ENCODE measurements around the gene XRCC3.
"Not testable (repeated sequence)": the region's sequence is repeated elsewhere in the genome, so short reads cannot be mapped to it uniquely, and the experiment has no call there.

Gene XRCC3

GRCh38 chr14:103705118-103705503, 10.1 kb downstream of the XRCC3 start:
- no peak for DNase-seq

DNA sequence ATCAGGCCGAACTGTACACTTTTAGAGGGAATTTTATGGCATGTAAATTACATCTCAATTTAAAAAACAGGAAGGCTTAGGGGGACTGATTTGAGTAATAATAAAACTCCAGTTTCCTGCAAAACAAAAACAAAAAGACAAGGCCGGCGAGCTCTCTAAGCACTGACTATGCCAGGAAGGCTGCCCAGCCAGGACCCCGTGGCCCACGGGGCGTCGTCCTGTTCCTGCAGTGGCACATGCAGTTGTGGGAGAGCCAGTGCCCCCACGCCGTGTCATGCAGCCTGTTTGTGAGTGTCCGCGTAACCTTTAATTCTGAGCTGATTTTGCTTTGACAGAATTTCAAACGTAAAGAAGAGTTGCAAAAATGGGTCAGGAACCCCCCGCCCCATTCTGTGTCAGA, 10.5 kb downstream of the XRCC3 start:
- DNase-seq: no peak

DNA sequence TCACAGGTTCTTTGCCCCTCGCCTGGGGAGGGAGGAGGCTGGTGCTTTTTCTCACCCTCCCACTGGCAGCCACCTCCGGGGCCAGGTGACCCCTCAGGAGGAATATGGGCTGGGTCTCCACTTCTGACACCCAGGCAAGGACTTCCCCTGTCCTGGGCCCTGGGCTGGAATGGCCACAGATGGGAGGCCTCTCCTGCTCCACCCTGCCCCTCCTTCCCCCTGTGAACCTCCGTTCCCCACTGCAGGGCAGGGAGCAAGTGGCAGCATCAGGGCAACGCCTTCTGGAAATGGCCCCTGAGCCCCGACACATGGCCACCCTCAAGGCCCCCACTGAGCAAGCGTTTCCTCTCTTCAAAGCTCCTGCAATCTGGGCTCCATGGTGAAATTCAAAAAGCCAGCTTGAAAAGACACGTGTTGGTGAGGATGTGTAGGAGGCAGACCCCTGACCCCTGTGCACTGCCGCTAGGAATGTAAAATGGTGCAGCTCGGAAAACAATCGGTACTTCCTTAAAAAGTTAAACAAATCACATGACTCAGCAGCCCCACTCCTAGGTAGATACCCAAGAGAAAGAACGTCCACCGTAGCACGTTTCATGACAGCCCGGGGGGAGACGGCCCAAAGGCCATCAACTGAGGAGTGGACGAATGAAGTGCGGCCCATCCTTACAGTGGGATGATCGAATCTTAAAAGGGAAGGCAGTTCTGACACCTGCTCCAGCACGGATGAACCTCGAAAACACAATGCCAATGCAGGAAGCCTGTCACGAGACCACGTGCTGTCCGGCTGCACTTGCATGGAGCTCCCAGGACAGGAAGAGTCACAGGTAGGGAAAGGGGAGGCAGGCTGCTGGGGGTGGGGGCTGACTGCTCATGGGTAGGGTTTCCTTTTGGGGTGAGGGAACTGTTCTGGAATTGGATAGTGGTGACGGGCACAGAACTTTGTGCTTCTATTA, 11.5 kb downstream of the XRCC3 start:
- no peak for DNase-seq

- DNase-seq: no peak
Measured at GRCh38 chr14:103702497-103703432, 12.5 kb downstream of the XRCC3 start.

DNA sequence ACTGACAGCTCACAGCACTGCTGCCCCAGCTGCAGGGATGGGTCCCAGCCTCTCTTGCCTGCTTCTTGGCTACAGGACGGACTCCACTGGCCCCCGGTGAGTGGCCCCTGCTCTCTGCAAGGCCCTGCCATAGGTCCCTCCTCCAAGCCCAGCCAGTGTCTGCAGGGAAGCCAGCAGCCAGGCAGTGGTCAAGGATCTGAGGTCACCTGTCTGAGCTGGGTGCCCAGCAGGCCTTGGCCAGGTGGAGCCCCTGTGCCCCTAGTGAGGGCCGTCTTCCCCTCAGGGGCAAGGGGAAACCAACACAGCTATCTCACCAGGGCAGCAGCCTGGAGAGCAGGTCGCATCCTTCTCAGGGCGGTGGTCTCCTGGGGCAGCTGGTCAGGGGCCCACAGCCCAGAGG, 13.2 kb downstream of the XRCC3 start:
- DNase-seq: no peak

DNA sequence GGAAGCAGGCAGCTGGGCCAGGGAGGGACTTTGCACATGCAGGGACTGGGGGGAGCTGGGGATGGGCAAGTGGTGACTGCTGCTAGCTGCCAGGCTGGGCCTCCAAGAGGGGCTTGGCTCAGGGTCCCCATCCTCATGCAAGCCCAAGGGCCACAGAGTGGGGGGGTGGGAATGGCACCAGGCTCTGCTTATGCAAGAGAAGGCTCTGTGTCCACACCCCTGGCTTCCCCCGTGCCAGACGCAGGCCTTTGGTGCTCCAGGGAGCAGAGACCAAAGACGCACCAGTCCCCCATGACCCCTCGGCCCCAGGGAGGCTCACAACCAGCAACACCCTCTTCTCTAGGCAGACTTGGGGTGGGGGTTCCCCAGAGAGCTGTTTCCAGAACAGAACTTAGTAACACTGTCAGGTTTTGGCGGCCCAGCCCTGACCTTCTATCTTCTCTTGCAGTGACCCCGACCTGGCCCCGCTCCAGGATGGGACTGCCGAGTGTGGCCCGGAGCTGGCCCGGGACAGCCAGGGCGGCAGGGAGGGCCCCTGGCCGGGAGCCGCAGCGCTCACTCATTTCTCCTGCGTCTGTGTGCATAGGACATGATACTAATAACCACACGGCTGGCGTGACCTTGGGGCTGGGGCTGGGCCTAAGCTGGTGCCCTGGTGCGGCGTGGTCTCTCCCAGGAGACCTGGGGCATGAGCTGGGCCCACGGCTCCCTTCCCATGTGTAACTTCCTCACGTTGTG, 14.3 kb downstream of the XRCC3 start:
- DNase-seq: no peak

- no peak for DNase-seq
Measured at GRCh38 chr14:103699901-103700752, 15.1 kb downstream of the XRCC3 start.

DNA sequence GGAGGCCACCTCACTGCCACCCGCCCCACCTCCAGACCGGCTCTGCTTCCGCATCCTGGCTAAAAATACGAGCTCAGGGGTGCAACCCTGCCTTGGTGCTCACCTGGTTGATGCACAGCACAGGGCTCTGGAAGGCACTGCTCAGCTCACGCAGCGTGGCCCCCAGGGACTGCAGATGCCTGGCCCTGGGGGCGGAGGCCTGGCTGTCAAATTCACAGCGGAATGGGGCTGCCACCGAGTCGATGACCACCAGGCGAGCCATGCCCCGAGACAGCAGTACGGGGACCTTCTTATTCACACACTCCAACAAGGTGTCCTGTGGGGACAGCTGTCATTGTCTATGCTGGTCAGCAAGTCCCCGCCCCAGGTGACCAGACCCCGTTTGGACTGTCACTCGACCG, 16.0 kb downstream of the XRCC3 start:
- no peak for DNase-seq

- DNase-seq: no peak
Measured at GRCh38 chr14:103698380-103699260, 16.6 kb downstream of the XRCC3 start.

GRCh38 chr14:103697603-103698379, 17.5 kb downstream of the XRCC3 start:
- no peak for DNase-seq

GRCh38 chr14:103697206-103697602, 18.0 kb downstream of the XRCC3 start:
- DNase-seq: no peak

- DNase-seq: no peak
Measured at GRCh38 chr14:103696466-103697071, 18.7 kb downstream of the XRCC3 start.

DNA sequence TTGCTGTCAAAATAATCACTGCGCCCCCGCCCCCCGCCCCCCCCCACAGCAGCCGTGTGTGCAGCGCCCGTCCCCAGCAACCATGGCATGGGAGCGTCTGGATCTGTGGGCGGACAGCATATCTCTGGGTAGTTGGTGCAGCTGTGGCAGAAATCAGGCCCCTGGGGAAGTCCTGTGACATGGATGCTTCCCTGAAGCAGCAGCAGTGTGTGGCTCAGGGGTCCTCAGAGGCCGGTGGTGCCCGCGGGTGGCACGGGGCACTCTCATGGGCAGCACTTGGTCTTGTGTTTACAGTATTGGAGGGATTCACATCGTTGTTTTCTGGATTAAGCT, 19.2 kb downstream of the XRCC3 start:
- no peak for DNase-seq

DNA sequence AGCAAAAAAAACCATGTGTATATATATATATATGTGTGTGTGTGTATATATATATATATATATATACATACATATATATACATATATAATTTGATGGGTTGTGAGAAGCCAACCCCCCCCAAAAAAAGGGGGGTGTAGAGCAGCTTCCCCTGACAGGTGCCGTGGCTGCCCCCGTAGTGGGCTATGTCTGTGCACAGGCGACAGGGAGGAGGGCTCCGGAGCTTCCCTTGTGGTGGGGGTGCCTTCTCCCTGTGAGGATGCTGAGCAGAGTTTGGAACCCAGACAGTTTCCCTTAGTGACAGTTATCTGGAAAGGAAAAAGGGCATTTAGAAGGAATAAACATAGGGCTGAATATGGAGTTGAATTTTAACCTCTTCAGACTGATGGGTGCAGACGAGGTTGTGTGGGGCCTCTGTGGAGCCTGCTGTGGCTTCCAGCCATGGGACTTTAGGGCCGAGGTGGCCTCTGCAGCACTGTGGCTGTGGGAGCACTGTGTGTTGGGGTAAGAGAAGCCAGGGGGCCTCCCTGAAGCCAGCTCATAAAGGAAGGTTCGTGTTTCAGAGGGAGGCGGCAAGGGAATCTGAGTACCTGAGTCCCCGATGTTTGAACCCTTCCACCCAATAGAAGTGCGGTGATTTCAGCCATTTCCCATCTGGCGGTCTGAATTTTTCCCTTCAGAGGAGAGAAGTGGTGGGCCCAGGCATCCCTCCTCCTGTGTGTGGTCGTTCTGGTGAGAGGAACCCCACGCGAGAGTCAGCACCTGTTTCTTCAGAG, 19.8 kb downstream of the XRCC3 start:
- no peak for DNase-seq

DNA sequence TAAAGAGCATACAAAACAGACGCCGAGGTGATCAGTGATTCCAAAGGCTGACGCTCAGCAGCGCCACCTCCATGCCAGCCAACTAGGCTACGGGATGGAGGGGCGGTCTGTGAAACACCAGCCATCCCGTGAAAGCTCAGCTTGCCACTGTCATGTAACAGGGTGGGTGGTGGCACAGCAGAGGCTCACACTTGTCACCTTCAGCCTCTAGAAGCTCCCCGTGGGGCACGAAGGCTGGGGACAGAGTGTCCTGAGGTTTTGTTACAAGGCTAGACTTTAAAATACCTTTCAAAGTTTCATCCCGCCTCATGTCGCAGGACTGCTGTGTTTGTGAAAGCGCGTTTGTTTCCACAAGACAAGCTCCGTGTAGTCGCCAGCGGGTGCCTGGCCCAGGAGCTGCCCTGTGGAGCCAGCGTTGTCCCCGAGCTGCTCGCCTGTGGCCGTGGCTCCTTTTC, 20.7 kb downstream of the XRCC3 start:
- DNase-seq: no peak

DNA sequence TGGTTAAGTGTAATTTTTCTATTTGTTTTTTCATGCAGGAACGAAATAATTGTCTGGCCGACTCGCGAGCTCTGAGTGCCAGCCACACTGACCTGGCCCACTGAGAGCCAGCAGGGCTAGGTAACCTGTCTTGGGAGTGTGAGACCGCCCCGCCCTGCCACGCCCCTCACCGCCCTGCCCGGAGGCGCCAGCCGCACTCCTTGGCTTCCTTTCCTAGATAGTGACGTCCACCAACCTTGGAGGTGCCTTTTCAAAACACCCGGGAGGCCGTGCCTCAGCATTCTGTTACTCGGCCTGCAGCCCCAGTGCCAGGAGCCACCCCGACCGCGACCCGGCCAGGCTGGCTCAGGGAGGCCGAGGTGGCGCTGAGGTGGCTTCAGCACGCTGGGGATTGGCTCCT, 21.7 kb downstream of the XRCC3 start:
- DNase-seq: no peak

GRCh38 chr14:103692871-103693270, 22.4 kb downstream of the XRCC3 start:
- no peak for DNase-seq

DNA sequence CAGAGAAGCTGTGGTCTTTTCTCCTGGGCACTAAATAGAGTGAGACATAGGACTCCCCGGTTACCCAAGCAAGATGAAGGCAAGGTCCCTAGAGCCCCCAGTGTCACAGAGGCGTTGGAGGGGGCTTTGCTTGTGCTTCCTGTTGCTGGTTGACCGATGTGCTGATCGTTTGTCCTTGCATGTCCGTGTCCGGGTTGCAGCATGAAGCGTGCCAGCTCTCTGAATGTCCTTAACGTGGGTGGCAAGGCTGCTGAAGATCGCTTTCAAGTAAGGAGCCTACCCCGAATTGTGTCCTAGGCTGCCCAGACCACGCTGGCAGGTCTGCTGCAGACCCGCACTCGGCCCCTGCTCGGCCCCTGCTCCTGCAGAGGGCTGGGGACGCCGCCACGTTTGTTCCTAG, 23.1 kb downstream of the XRCC3 start:
- no peak for DNase-seq

GRCh38 chr14:103691655-103692054, 23.6 kb downstream of the XRCC3 start:
- DNase-seq: not testable (repeated sequence)

Data from NCI-H187 treated with DMSO at 0.1 percent for 48 hours (cell line).